ENCODE measurements around the gene MAGI2.

The MAGI2 gene

DNA sequence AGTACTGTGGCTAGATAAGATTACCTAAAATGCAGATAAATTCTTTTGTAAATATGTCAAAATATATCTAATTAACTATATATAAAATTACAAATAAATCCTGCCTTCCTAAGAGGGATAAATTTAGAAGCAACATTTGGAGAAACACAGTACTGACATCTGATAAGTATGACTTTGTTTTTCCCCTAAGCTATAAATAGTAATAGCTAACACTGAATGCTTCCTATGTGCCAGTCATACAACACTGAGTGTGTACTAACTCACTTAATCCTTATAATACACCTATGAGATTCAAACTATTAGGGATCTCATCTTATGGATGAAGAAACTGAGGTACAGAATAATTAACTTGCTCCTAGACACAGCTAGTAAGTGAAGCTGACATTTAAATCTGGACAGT, 733.4 kb downstream of the MAGI2 start:
- no peak for DNase-seq (ENCODE audit: low spot score)

DNA sequence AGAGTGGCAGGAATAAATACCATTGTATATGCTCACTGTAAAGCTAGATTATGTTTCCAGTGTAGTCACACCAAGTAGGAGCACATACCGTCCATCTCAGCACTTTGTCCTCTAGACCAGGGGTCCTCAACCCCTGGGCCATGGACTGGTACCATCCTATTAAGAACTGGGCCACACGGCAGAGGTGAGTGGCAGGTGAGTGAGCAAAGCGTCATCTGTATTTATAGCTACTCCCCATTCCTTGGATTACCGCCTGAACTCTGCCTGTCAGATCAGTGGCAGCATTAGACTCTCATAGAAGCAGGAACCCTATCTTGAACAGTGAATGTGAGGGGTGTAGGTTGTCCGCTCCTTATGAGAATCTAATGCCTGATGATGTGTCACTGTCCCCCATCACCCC, 735.3 kb downstream of the MAGI2 start:
- no peak for DNase-seq (ENCODE audit: low spot score)

DNA sequence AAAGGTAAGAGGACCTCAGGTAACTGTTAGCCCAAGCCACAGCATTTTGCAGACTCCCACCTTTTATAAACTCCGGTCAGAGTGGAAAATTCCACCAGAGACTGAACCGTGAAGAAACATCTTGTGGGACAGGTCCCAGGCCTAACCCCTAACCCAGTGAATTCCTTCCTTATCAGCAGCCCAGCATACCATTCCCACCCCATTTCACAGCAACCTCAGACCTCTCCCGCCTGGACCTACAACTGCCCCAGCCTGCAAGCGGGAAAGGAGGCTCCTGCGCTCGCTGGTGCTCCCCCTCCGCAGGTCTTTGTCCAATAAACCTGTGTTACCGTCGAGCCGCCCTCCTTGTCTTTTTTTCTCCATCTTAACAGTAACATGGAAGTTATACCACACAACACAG, 736.6 kb downstream of the MAGI2 start:
- DNase-seq (ENCODE audit: low spot score): no peak

DNA sequence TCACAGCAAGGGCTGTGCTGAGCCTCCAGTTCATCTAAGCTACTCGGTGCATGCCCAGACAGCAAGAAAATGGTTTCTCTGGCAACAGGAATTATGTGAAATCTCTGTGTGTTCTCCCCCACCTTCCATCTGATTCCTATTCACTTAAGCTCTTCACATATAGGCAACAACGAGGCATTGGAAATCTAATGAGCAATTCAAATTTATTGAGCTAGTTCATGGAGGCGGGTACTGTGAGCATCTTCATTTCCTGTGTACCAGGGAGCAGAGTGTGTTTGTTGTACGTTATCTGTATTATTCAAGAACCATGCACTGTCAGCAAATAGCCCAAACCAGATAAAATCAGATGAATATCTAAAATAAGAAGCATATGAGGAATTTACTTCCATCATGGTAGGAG, 739.1 kb downstream of the MAGI2 start:
- no peak for DNase-seq (ENCODE audit: low spot score)

DNA sequence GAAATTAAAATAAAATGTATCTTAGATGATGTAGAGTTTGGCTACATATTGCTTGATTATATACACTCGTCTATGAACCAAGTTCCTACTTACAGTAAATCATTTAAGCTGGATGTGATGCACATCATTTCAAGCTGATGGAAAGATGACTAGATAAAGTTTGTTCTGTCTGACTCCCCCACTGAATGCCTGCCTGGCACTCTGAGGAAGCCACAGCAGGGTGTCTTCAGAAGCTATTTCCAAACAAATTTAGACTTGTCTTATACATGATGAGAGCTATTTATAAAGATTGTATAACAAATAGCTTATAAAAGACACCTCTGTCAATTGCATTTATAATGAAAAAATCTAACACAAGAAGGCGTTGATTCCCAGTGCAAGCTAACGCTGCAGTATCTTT, 741.4 kb downstream of the MAGI2 start:
- no peak for DNase-seq (ENCODE audit: low spot score)

DNA sequence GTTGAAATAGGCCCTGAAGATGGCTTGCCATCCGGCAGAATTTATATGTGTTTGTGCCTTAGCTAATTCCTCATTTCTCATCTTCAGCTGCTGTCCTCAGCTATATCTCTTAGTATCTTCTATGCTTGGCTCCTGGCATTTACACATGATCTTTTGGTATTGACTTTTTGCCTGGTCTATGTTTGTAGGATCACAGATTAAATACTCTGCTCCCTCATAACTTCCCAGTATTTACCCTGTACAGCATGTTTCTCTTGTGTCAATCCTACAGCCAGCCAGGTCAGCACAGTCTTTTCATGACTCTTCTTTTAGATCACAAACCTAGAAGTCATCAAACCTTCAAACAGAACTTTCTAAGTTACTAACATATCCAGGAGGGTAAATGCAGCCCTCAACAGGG, 743.8 kb downstream of the MAGI2 start:
- no peak for DNase-seq (ENCODE audit: low spot score)

DNA sequence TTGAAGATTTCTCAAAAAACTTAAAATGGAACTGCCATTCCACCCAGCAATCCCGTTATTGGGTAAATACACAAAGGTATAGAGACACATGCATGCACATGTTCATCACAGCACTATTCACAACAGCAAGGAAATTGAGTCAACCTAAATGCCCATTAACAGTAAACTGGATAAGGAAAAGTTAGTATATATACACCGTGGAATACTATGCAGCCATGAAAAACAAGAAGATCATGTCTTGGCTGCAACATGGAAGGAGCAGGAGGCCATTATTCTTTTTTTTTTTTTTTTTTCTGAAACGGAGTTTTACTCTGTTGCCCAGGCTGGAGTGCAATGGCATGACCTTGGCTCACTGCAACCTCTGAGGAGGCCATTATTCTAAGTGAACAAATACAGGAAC, 749.0 kb downstream of the MAGI2 start:
- no peak for DNase-seq (ENCODE audit: low spot score)

DNA sequence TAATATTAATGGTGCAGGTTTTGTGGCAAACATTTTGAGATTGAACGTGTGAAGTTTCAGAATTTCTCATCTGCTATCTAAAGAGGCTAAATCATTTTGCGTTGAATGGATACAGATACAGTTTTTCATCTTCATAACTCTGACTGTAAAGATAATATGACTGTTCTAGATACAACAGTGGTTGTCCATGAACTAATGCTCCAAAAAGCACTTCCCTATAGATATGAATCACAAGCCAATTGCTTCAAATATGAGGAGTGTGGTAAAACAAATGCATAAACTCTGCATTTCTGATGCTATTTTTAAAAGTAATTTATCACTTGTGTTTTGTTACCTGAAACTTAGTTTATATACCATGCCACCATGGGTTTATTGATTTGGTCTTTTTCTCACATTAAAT, 750.1 kb downstream of the MAGI2 start:
- no peak for DNase-seq (ENCODE audit: low spot score)

DNA sequence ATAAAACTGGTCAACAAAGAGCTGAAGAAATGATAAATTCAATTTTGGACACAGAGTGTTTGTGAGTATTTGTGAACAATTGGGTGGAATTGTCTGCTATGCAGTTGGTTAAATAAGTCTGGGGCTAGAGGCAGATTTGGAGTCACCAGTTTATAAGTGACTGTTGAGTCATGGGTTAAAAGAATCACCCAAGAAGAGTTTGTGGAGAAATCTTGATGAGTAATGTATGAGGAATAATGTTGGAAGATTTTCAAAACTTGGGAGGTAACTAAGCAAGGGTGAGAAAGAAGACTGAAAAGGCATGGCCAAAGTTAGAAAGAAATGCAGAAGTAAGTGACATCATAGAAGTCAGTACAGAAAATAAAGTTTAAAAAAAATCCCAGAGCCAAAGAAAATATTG, 750.7 kb downstream of the MAGI2 start:
- no peak for DNase-seq (ENCODE audit: low spot score)

DNA sequence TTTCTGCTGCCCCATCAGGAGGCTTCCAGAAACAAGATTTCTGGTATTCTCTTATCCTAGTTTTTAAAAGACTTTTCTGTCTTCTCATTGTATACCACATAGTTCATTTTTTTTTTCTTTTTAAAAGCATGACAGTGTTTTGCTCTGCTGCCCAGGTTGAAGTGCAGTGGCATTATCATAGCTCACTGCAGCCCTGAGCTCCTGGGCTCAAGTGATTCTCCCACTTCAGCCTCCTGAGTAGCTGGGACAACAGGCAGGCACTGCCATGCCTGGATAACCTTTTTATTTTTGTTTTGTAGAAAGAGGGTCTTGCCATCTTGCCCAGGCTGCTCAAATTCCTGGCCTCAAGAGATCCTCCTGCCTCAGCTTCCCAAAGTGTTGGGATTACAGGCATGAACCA, 757.6 kb downstream of the MAGI2 start:
- no peak for DNase-seq (ENCODE audit: low spot score)

DNA sequence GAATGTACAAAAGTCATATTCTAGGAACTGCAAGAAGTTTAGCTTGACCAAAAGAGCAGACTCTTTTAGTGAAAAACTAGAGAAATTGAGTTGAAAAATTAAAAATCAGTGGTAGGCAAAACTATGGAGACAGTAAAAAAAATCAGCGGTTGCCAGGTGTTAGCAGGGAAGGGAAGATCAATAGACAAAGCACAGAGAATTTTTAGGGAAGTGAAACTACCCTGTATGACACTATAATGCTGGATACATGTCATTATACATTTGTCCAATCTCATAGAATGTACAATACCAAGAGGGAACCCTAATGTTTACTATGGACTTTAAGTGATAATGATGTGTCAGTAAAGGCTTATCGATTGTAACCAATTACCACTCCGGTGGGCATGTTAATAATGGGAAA, 761.9 kb downstream of the MAGI2 start:
- no peak for DNase-seq (ENCODE audit: low spot score)

DNA sequence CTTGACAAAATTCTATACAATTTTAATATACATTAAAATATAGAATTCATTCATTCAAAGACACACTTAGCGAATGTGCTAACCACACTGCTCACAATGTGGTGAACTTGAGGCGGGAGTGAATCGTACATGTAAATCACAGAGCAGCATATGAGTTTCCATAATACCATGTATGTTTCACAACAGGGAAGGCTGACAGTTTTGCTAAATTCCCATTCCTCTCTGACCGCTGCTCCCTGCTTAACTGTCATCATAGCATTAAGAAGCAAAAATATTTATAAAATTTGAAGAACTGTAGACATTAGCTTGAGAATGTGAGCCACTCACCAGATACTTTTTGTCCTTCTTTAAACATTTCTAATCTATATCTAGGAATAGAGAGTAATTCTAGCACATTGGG, 763.3 kb downstream of the MAGI2 start:
- DNase-seq (ENCODE audit: low spot score): no peak

DNA sequence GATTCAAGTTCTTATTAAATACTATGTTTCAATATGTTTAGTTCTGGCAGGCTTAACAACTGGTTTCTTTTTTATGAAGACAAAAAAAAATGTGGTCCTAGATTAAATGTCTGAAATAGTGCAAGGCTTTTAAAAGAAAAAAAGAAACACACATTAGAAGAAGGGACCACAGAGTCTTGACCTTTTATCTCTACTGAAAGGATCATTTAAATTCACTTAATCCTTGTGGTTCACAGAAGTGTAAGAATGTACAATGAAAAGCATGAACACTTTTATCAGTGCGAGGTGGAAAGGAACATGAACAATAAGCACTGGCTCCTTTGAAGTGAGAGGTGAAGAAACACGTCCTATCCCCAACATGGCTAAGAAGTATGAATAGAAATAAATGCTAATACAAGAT, 765.1 kb downstream of the MAGI2 start:
- DNase-seq (ENCODE audit: low spot score): no peak

DNA sequence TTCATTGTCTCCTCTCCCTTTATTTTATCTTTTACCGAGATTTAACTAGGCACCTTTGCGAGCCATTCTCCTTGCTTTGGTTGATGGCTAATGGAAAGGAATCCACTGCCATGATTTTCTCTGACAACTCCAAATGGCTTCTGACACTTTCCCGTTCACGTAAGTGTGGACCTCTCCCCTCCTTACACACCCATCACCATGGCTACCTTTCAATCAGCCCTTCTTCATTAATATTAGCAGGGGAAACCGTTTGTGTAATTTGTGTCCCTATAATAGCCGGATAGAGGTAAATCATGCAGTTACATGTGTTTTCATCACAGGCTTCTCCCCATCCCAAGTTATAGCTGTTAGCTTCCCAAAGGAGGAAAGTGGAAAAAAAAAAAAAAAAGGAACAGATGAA, 767.3 kb downstream of the MAGI2 start:
- no peak for DNase-seq (ENCODE audit: low spot score)

DNA sequence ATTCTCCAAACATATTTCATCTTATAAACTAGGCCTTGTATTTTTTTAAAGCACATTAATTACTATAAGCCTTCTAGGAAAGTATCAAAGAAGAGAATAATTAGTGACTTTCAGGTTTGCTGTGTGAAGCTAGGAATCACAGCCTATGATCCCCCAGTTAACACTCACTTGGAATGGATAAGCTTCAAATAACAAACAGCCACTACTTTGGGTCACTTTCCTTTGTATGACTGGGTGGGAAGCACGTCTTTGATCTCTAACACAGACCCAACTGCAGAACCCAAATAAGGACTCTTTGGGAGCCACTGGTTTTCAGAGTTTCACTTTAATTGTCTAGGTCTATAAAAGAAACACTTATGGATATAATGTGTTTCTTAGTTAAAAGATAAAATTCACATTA, 769.3 kb downstream of the MAGI2 start:
- no peak for DNase-seq (ENCODE audit: low spot score)

DNA sequence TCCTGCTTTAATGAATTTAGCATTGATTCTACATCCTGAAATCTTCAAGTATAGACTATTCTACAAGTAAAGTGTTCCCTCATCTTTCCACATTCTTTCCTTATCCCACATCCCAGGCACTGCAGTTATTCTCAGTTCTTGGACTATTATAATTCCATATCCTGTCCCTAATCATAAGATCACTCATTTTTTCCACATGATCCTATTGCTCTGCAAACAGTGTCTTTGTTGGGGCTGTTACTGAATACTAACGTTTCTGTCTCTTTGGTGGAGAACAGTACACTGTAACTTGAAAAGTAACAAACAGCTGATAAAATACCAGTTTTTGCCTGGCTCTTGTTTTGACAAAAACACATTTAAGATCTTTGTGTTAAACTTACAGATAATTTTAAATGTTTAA, 769.9 kb downstream of the MAGI2 start:
- no peak for DNase-seq (ENCODE audit: low spot score)

DNA sequence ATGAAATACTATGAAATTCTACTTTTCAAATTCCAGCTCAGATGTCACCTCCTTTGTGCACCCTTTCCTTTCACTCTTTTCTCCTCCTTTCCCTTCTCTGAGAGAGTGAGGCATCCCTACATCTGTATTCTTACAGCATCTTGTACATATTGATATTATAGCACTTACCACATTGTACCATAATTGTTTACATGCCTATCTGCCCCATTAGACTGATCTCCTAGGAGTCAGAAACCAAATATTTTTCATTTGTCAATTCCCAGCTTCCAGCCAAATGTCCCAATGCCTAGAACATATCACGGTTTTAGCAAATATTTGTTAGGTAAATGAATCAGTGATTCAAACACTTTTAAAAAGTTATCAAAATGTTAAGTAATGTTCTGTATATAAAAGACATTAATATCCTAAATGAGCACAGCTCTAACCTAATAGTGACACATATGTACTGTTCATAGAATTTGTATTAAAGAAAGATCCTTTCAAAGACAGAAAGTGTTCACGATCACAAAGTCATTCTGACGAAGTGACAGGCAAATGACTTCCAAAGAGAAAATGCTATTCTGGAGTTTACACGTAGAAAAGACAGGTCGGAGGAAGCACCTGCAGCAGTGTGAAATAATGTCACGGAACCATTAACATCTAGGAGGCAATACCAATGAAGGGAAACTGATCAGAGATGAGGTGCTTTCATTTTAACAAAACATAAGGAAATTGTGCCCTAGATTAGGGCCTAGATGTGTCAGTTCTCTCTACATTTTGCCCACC, 774.2 kb downstream of the MAGI2 start:
- no peak for DNase-seq (ENCODE audit: low spot score)

DNA sequence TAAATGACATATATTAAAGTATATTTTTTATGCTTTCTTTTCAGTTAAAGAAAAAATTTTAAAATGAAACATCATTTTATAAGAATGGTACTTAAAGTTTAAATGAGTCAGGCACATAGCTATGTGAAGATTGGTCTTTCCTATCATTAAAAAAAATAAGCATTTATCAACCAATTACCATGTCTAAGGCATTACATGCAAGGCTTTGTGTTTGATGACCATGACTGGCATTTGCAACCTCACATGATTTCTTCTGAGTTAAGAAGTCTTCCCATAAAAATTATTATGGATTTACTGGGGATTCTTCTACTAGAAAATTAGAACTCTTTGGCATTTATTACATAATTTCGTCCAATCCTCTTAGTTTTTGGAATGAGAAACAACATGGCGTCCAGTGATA, 776.1 kb downstream of the MAGI2 start:
- DNase-seq (ENCODE audit: low spot score): no peak

DNA sequence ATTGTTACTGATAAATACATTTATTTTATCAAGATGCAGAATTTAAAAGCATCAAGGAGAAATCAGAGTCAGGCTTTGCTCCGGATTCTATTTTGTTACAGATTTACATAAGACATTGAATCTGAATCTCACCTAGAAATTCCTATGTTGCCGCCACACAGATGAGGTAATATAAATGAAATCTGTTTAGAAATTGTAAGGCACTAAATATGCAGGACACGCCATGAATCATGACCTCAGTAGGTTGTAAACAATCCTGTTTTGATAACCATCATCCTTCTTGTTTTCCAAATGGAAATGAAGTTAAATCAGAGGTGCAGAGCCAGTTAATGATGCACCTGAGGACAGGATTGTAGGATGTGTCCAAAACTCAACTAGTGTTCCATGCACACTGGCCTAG, 778.0 kb downstream of the MAGI2 start:
- DNase-seq (ENCODE audit: low spot score): no peak

DNA sequence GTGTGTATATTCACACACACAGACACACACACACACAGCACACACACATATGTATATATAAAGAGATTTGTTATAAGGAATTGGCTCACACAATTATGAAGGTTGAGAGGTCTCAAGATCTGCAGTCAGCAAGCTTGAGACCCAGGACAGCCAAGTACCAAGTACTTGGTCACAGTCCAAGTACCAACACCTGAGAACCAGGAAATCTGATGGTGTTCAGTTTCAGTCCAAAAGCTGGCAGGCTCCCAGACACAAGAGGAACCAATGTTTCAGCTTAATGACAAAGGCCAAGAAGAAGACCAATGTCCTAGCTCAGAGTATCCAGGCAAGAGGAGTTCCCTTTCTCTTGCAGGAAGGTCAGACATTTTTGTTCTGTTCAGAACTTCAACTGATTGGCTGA, 780.2 kb downstream of the MAGI2 start:
- no peak for DNase-seq (ENCODE audit: low spot score)

DNA sequence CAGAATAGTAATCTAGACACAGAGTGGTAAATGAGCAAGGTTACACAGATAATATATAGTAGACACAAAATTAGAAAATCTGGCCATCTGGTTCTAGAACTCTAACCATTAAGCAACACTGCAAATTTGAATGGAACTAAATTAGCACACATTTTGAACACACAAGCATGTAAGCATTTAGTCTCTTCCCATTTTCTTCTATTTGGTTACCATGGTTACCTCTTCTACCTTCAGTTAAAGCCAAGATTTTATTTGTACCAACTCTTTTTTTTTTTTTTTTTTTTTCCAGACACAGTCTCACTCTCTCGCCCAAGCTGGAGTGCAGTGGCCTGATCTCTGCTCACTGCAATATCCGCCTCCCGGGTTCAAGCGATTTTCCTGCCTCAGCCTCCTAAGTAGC, 790.5 kb downstream of the MAGI2 start:
- no peak for DNase-seq (ENCODE audit: low spot score)

DNA sequence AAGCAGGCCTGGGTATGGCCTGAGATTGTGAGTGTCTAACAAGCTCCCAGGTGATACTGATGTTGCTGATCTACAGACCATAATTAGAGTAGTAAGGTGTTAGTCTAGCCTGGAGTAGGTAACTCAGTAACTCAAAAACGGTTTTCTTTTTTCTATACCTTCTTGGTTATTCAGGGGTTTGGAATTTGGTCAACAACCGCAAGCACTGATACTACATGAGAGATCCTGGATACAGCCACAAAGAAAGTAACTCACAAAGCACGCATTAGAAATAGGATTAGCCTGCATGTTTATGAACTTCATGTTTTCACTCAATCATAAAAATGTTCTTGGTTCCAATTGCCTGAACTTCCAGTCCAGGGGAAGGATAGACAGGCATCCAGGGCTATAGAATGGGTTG, 803.5 kb downstream of the MAGI2 start:
- DNase-seq (ENCODE audit: low spot score): no peak

DNA sequence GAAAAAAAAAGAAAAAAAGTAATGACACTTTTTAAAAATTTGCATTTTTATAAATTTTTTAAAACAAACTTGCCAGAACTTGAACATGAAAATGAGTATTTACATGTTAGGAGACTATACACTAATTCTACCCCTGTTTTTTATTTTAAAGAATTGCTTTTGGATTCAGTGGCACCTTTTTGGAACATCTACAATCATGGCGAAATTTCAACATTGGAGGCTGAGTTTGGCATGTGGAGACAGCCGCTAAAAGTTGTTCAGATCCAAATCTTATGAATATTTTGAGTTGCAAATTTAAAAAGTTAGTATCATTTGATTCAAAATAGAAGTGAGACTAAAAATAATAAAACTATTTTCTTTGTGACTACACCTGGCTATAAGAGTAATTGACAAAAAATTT, 804.2 kb downstream of the MAGI2 start:
- DNase-seq (ENCODE audit: low spot score): no peak

DNA sequence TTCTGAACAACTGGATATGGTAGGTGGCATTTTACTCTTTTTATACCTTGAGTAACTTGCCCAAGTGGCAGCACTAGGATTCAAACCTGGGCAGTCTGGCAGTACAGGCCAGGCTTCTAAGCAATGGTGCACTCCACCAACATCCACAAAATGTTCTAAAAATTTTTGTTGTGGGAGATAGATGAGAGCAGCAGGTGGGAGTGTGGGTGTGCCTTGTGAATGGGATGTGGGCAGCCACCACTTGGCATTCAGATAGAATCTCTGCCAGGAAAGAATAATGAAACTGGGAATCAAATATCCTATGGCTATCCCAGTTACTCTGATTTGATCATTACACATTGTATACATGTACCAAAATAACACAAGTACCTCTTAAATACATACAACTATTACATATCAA, 810.7 kb downstream of the MAGI2 start:
- no peak for DNase-seq (ENCODE audit: low spot score)

DNA sequence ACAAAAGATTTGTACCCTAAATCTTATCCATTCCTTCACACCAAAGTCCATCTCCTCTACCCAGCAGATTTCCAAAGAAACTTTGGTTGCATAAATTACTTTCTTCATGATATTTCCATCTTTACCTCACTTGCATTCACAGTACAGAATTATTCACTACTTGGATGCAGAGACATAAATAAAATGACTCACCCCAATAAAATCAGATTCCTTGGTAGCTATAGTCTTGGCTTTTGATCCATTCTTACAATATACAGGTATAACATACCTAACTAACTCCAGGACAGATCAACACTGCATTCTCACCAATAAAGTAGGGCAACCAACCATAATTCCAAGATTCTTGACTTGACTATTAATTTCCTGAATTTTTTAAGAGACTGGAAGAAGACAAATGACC, 815.1 kb downstream of the MAGI2 start:
- DNase-seq (ENCODE audit: low spot score): no peak

Measured in CD4-positive, alpha-beta T cell treated with Interleukin-15 for 4 hours (primary cell).